ENCODE measurements around the gene SOX21. TPM values are rescaled to one million over a fixed set of nuclear protein-coding genes. Genes with fewer than 3 reads are reported as not detected.

SOX21 gene
- total and polyA plus RNA-seq, 2 donors (not counting 1 experiment from before 2014, with no cell fraction given), result not detected

DNA sequence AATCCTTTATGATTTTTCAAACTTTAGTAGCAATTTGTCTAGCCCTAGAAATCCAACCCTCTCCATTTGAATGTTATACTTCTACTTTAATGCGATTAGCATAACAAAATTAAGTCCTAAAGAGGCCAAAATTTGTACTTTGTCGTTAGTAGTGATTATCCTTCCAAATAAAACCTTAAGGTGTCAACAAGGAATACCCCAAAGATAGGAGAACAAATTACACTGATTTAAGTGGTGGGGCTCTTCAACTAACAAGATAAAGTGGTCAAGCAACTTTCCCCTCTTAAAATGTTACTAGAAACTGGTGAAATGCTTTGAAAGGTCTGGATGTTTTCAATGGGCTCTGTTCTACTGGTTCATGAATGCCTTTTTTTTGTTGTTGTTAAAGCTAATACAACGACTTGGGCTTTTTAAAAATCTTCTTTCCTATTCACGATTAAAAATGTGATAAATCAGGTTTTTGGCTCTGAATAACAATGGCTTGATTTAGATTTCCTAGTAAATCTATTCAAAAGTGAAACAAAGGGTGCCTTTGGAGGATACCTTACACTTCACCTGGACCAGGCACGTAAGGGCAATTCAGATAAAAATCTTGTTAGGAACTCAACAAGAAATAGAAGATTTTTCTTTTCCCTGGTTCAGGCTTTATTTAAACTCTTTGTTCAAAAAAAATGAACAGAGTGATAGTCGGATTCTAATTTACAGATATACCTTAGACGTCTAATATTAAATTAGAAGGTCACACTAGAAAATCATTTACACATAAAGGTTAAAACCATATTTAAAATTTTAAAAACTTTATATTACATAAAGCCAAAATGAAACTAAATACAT, 3.1 kb downstream of the SOX21 start:
- Mint-ChIP-seq H3K9me3 (ENCODE audit: insufficient read depth) (no peaks in the 10 kb centered on the region), H3K4me1 (peaks cover 21% of the 10 kb centered on the region), H3K27ac (no peak overlapping the region), H3K4me3 (no peak overlapping the region), H3K27me3 (peaks cover 66% of the 10 kb centered on the region)
- POLR2A ChIA-PET, result no interaction called here
- H2AFZ ChIP-seq (ENCODE audit: insufficient read depth, low read depth, low read length, poor library complexity, severe bottlenecking), result no peak overlapping the region
- no peak overlapping the region for H3K9ac ChIP-seq (ENCODE audit: low read length)
- H4K20me1 ChIP-seq (ENCODE audit: control insufficient read depth, insufficient read depth, low read length, poor library complexity, severe bottlenecking), result no peaks in the 10 kb centered on the region
- no peak overlapping the region for H3K4me3 ChIP-seq (ENCODE audit: control extremely low read depth in 1 of 5, extremely low read depth in 1 of 5, insufficient read depth in 1 of 5, low read depth in 2 of 5, low read length in 4 of 5)
- H3K36me3 ChIP-seq (replicated peaks in 1 of 2; ENCODE audit: control extremely low read depth in 1 of 2, control insufficient read depth in 1 of 2, extremely low read depth in 1 of 2, insufficient read depth in 2 of 2, low read length in 1 of 2), result no peaks in the 10 kb centered on the region
- no peak for ATAC-seq (ENCODE audit: low read depth)
- H3K79me2 ChIP-seq (ENCODE audit: control insufficient read depth, insufficient read depth, low read length), result no peaks in the 10 kb centered on the region
- peak; percentile 7 for DNase-seq
- H3K4me1 ChIP-seq (ENCODE audit: control insufficient read depth in 2 of 2, insufficient read depth in 2 of 2, low read length in 2 of 2), result peaks cover 19 to 44% of the 10 kb centered on the region in 2 donors
- no CpG with 5 or more reads among the region's 7 CpGs for WGBS (ENCODE audit: insufficient coverage)
- no peak overlapping the region for H3K27ac ChIP-seq (ENCODE audit: low read length in 2 of 2)
- H3K4me2 ChIP-seq (replicated peaks; ENCODE audit: low read depth, low read length, poor library complexity, severe bottlenecking), result no peak overlapping the region
- TF ChIP-seq EZH2 (IDR thresholded peaks at IDR 0.05; ENCODE audit: borderline replicate concordance, insufficient read depth, low read depth, low read length, poor library complexity, severe bottlenecking), result no peak
- TF ChIP-seq CTCF (IDR thresholded peaks at IDR 0.05), result no peak
- intact Hi-C loops (cut with micrococcal nuclease), result no loop called here
- CTCF ChIA-PET, result no interaction called here
- peaks cover 0 to 28% (median 0%) of the 10 kb centered on the region in 3 donors for H3K9me3 ChIP-seq (ENCODE audit: control extremely low read depth in 1 of 3, control insufficient read depth in 2 of 3, insufficient read depth in 1 of 3, low read length in 2 of 3)
- peaks cover 0 to 78% (median 61%) of the 10 kb centered on the region in 4 experiments for H3K27me3 ChIP-seq (replicated peaks in 1 of 4; ENCODE audit: control extremely low read depth in 1 of 4, control insufficient read depth in 3 of 4, insufficient read depth in 4 of 4, low read length in 3 of 4)
